22Rv1 (cell line): ENCODE measurements around the gene KCNAB1.

Experiments
- ZFX ChIP-seq: fragments of 450-650 bp; IDR thresholded peaks from 2 replicates; pipeline ENCODE4 v1.6.1; 2017; ENCODE audit warnings: antibody characterized with exemption, borderline replicate concordance
- TF ChIP-seq, protein P1 (sequence below): fragments of 450-650 bp; IDR thresholded peaks from 2 replicates; pipeline ENCODE4 v1.5.1; 2017; ENCODE audit warnings: mild to moderate bottlenecking

DNA sequence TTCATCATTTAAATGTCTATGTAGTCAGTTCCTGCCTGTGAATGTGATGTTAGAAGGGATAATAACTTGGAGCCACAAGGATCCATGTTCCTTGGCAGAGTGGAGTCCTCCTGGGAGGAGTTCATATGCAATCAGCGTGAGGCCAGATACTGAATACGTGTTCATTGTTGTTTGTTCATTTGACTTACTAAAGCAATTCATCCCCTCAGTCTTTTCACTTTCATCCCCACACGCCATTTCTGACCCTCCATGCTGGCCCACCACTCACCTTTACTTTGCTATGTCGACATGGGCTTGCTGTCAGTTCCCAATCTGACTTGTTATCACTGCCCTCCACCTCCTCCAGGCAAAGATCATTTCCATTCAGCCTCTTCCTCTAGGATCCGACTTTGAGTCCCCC, 342.7 kb downstream of the KCNAB1 start:
- TF ChIP-seq, protein P1, sequence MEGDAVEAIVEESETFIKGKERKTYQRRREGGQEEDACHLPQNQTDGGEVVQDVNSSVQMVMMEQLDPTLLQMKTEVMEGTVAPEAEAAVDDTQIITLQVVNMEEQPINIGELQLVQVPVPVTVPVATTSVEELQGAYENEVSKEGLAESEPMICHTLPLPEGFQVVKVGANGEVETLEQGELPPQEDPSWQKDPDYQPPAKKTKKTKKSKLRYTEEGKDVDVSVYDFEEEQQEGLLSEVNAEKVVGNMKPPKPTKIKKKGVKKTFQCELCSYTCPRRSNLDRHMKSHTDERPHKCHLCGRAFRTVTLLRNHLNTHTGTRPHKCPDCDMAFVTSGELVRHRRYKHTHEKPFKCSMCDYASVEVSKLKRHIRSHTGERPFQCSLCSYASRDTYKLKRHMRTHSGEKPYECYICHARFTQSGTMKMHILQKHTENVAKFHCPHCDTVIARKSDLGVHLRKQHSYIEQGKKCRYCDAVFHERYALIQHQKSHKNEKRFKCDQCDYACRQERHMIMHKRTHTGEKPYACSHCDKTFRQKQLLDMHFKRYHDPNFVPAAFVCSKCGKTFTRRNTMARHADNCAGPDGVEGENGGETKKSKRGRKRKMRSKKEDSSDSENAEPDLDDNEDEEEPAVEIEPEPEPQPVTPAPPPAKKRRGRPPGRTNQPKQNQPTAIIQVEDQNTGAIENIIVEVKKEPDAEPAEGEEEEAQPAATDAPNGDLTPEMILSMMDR = no peak
- TF ChIP-seq ZFX = no peak
